NCI-H446 (cell line): ENCODE measurements around the gene TMEM222.

ENCODE experiments used
- DNase-seq, 2 experiments: peaks; one replicate each; lab custom pipeline; 2025; lab: John Stamatoyannopoulos, UW

TMEM222 gene

DNA sequence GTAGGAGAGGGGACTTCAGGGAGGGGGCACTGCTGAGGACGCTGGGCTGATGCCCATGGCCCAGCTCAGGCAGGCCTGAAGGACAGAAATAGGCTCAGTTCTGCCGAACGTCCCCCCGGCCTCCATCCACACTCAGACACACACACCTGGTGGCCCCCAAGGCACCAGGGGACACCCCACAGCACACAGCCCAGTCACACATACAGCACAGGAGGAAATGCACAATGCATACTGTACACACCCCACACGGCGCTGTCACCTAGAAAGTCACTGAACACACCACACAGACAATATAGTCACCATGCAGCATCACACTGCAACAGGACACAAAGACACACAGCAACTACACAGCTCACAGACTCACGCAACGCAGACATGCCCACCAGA is 20.4 kb downstream of the TMEM222 start:
- DNase-seq = no peak

DNA sequence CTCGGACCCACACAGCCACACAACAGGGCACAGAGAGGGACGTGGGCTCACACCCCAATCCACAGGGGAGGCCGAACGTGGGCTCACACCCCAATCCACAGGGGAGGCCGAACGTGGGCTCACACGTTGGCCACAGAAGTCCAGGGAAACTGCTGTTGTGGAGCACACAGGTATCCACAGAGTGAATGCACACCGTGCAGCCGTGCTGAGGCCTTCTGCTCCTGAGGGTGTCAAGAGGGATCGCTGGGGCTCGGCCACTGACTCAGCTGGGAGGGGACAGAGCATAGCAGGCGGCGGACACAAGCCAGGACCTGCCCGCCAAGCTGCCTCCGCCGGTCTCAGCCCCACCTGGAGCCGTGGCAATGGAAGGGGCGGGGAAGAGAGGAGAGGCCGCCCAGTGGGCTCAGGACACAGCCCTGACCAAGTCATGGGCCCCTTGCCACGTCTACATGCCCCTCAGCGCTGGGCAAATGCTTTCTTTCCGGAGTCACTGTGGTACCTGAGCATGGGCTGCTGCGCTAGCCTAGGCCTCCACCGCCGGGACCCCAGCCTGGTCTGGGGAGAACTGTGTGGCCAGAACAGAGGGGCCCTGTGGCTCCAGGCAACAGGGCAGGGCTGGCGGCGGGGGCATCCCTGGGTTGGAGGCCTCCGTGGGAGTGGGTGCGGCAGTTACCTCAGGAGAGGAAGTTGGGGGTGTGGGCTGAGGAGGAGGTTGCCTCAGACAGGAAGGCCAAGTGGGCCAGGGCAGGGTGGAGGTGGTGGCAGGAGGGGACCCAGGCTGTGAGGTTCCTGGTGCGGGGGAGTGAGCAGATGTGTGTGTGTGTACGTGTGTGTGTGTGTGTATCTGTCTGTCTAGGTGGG is 21.0 kb downstream of the TMEM222 start:
- DNase-seq = no peak

DNA sequence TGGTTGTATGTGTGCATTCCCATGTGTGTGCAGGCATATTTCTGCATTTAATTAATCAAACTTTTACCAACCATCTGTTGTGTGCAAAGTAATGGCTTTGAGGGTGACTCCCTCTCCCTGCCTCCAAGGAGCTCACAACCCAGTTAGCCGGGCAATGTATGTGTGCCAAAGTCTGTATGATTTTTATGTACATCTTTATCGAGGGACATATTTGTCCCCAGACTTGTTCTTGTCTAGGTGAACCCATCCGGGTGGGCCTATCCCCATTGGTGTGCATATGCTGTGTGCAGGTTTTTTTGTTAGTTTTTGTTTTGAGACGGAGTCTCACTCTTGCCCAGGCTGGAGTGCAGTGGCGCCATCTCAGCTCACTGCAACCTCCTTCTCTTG is 21.7 kb downstream of the TMEM222 start:
- DNase-seq = no peak

DNA sequence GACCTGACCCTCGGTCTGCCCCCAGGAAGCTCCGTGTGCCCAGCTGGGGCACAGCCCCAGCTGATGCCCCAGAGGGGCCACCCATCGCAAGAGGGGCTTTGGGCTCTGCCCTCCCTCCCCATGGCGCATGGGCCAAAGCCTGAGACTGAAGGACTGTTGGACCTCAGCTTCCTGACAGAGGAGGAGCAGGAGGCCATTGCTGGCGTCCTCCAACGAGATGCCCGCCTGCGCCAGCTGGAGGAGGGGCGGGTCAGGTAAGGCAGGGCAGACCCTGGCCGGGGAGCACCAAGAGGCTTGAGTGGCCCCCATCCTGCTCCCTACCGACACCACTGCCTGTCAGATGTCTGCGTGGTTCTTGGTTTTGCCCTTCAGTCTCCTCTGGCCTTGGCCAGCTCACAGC is 23.3 kb downstream of the TMEM222 start:
- DNase-seq = no peak

DNA sequence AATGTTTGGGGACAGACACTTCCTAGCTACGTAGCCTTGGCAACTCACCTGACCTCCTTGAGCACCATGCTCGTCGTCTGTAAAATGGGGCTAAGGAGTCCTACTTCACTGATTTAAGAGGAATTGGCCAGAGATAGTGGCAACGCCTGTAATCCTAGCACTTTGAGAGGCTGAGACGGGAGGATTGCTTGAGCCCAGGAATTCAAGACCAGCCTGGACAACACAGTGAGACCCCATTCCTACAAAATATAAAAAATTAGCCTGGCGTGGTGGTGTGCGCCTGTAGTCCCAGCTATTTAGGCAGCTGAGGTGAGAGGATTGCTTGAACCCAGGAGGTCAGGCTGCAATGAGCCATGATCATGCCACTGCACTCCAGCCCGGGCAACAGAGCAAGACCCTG is 24.4 kb downstream of the TMEM222 start:
- no peak for DNase-seq

DNA sequence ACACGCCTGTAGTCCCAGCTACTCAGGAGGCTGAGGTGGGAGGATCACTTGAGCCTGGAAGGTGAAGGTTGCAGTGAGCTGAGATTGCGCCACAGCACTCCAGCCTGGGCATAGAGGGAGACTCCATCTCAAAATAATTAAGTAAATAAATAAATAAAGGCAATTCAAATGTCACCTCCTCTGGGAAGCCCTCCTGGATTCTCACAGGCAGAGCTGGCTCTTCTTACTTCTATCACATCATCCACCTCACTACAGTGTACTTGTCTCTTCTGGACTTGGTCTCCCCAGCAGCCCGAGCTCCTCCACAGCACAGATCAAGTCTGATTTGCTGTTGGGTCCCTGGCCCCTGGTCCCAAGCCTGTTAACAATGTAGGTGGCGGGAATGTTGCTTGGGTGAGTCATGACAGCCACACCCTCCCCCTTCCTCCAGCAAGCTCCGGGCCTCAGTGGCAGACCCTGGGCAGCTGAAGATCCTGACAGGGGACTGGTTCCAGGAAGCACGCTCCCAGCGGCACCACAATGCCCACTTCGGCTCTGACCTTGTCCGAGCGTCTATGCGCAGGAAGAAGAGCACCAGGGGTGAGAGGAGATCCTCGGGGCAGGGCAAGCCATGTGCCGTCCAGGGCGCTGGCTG is 25.1 kb downstream of the TMEM222 start:
- DNase-seq = no peak

DNA sequence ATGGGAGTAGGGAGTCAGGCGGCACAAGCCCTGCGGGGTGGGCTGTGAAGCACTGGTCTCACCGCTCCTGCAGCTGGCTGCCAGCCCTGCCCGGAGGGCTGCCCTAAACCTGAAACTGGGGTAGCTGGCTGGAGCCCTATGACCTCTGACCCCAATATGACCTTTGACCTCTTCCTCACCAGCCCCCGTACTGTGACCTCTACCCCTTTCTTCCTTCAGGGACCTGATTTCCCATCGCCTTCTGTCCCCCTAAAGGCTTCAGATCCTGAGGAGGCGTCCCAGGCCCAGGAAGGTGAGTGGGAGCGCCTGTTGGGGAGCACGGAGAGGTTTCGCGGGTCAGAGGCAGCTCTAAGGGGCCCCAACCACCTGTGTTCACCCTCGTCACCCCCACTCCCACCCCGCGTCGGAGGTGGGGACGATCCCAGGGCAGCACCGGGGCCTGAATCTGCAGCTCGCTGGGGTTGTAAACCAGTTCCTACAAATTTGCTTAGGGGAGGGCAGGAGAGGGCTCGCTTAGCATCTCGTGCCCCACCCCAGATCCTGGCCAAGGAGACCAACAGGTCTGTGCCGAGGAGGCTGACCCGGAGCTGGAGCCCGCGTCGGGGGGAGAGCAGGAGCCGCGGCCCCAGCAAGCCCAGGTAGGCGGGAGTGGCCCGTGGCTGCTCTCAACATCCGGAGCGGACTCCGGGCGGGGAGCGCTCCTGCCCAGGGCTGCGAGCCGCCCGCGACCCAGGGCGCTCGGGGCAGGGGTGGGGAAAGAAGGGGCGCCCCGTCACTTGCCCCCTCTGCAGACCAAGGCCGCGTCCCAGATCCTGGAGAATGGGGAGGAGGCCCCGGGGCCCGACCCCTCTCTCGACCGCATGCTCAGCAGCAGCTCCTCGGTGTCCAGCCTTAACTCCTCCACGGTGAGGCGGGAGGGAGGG is 27.2 kb downstream of the TMEM222 start:
- DNase-seq = no peak

DNA sequence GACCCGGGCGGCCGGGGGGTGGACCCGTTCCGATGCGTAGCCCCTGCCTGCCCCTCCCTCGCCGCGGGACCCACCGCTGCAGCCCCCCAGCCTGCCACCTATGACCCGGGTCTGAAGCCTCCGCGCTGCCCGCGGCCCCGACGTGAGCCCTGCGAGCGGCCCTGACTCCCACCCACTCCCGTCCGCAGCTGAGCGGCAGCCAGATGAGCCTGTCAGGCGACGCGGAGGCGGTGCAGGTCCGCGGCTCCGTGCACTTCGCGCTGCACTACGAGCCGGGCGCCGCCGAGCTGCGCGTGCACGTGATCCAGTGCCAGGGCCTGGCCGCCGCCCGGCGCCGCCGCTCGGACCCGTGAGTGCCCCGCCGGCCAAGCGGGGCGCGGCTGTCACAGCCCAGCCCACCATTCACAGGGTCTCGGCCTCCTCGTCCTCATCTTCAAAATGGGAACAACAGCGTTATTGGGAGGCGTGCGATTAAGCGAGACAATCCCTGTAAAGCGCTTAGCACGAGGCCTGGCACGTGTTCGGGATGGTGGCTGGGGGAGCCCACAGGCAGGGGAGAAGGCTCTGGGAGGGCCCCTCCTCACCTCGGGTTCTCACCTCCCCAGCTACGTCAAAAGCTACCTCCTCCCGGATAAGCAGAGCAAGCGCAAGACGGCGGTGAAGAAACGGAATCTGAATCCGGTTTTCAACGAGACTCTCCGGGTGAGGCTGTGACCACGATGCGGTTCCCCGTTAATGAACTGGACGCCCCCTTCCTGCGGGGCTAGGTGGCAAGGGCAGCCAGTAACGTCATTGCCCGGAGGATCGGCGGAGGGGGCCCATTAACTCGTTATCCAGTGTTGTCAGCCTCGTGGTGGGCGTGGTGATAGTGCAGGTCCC is 28.1 kb downstream of the TMEM222 start:
- DNase-seq = no peak

DNA sequence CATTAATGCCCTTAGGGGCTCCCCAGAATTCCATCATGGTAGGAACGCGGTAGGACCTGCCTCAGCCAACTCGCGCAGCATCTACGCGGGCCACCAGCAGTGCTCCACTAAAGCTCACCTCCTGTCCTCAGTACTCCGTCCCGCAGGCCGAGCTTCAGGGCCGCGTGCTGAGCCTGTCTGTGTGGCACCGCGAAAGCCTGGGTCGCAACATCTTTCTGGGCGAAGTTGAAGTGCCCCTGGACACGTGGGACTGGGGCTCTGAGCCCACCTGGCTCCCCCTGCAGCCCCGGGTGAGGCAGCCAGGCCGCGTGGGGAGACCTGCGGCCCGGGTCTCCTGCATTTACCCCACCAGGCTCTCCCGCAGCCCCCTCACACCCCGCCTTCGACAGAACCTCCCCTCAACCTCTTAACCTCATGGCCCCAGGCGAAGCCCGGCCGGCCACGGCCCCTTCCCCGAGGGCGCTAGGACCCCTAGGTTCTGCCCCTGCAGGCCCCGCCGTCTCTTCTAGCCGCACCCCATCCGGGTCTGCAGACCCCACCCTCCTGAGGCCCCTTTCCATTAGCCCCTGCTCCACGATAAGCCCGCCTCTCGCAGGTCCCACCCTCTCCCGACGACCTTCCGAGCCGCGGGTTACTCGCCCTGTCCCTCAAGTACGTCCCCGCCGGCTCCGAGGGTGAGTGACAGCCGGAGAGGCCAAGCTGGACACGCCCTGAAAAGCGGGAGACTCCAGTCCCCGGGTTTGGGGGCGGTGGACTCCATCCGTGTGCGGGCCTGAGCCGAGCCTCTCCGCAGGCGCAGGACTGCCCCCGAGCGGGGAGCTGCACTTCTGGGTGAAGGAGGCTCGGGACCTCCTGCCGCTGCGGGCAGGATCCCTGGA is 28.9 kb downstream of the TMEM222 start:
- DNase-seq = no peak

DNA sequence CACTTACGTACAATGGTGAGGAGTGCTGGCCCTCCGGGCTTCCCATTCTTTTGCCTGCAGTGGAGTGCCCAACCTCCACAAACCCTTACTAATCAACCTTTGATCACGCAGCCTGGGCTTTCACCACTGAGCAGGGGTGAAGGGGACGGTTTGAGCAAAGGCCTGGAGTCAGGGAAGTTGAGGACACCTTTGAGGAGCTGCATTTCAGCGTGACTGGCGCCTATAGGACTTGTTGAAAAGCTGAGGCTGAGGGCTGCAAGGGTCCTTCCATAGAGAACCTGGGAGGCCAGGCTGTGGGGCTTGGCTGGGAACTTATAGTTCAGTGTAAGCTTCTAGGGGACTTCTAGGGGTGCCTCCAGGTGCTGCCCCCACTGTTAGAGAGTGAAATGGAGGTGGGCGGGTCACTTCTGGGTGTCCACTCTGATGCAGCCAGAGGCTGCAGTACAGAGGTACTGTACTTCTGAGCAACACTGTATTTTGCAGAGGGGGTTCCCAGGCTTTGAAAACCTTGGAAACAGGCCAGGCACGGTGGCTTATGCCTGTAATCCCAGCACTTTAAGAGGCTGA is 29.7 kb downstream of the TMEM222 start:
- DNase-seq = no peak

DNA sequence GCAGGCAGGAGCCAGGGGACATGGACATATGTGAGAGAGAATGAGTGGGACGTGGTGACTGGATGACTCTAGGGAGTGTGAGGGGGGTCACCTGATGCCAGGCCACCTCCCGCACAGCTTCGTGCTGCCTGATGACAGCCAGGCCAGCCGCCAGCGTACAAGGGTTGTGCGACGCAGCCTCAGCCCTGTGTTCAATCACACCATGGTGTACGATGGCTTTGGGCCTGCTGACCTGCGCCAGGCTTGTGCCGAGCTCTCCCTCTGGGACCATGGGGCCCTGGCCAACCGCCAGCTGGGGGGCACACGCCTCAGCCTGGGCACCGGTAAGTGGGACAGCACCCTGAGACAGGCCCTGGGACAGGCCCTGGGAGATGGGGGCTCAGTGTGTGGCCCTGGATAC is 31.2 kb downstream of the TMEM222 start:
- DNase-seq = no peak

DNA sequence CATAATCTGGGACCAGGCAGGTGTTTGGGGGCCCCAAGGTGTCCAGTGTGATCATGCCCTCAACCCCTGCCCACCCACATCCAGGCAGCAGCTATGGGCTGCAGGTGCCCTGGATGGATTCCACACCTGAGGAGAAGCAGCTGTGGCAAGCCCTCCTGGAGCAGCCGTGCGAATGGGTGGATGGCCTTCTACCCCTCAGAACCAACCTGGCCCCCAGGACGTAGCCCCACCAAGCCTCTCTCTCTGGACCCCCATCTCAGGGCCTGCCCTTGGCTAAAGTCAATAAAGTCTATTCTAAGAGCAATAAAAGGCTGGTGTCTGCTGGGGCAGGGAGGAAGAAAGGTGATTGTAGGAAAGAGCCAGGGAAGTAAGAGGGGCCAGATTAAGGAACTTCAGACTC is 31.7 kb downstream of the TMEM222 start:
- no peak for DNase-seq

DNA sequence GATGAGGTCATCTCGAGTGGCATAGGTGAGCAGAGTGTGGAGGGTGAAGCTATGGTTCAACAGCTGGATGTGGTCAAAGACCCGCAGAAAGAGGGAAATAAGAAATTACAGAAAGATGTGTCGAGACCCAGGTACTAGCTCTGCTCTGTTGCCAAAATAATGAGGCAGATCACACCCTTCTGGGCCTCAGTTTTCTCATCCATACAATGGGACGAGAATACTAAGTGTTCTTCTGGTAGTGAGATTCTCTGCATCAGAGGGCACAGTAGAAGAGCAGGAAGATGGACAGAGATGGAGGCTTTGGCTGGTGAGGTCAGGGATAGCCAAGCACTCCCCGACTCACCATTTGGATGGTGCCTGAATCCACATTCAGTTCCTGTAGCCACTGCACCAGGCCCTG is 33.7 kb downstream of the TMEM222 start:
- no peak for DNase-seq

DNA sequence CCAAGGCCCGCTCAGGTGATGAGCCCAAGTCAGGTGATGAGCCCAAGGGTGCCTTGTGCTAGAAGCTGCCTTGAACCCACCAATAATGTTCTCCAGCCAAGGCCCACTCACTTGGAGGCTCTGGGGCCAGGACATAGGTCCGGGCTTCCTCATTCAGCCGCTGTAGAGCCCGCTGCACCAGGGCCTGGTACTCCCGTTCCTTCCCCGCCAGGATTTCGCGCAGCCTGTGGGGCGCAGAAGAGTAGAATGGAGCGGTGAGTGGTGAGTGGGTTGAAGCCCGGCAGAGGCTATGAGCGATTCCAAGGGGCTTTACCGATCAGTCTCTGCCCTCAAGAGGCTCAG is 34.3 kb downstream of the TMEM222 start:
- no peak for DNase-seq

DNA sequence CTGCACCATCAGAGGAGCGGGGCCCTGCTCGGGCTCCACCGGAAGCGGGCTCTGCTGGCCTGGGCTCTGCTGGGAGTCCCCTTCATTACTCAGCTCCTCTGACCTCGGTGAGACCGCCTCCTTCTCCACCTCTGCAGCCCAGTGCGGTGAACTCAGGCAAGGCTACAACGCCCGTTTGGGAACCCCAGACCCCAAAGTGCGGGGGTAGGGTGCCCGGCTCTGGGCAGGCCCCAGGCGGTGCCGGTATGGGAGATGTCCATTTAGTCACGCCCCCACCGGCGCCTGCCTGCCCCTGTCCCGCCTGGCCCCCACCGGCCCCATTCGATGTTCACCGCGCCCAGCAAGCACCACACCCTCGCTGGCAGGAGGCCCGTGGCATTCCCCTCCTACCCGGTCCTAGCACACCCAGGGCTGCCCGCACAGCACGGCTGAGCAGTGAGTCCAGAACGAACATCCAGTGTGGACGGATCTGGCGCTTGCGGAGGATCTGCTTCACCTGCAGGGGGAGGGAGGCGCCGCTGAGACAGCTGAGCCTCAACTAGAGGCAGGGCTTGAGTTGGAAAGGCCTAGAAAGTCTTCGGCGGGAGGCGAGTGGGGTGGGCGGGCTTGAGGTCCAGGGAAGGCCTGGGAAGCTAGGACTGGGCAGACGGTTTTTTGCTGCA is 34.8 kb downstream of the TMEM222 start:
- no peak for DNase-seq

DNA sequence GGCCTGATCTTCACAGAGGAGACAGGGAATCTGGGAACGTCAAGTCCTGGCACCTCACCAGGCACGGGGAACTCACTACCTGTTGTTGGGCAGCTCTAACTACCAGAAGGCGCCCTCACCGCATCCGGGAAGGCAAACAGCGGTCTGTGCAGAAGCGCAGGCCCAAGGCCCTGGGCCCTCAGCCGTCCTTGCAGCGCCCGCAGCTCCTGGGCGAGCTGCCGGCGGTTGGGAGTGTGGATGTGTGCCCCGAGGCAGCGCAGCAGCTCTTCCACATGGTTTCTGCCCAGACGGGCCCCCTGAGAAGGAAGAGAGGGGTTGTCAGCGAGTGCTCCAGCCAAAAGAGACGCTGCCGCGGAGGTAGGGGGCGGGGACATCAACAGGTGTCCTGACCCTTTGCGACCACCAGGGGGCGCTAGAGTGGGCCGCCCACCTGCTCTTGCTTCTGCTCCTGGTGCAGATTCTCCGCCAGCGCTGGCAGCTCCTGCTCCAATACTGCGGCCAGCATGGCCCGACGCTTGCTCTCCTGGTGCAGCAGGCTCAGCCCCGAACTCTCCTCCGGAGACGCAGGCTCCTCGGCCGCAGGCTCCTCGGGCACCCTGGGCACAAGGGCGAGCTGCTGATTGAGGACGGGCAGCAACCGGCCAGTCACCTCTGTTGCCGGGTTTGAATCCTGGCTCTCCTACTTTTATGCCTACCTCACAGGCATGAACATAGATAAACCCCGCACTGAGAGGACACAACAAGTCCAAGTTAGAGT is 35.5 kb downstream of the TMEM222 start:
- peak in 1 of 2 experiments; percentile 17 for DNase-seq

DNA sequence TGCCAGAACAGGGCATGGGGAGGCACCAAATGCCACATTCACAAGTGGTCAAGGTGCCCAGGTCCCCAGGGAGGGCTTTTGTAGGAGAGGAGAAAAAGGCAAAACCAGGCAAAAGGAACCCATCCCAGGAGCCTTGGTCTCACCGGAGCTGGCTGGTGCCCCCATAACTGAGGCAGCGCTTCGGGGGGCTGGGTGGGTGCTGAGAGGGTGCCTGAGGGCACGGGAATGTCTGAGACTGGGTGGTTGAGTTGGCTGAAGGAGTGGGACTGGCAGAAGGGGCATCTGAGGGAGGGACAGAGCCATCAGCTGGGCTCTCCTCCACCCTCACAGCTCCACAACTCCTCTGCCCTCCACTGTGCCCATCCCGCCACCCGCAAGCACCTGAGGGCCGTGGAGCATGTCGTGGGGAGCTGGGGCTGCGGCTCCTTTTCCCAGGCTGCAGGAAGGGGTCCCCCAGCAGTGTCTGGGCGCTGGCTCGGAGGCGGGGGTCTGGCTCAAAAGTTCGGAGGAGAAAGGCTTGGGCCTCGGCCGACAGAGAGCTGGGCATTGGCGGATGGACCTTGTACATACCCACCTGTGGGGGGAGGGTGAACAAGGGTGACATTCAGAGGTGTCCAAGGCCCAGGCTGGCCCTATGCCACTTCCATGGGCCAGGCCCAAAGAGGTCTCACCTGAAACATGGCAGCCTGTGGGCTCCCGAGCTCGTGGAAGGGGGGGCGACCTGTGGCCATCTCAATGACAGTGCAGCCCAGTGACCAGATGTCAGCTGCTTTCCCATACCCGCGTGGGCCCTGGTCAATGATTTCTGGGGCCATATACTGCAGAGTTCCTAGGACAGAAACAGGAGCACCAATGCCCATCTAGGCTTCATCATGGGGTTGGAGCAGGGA is 36.3 kb downstream of the TMEM222 start:
- no peak for DNase-seq

DNA sequence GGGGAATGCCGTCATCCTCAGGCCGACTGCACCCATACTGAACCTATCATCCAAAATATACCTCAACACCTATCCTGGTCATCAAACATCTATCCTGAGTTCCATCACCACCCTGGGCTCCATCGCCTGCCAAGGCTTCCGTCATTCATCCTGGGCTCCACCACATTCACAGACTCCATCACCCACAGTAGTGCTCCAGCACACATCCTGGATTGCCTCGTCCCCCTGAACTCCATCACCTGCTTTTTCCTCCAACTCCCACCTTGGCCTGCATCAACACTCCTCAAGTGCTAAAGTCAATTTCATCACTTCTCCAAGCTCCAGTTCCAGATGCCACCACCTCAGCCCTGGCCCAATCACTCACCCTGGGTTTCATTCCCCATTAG is 37.0 kb downstream of the TMEM222 start:
- no peak for DNase-seq
